ENCODE data around the gene VGLL4.

Gene VGLL4

GRCh38 chr3:11565072-11565471 is 78.6 kb downstream of the VGLL4 start:
- H3K4me2 ChIP-seq = no peak overlapping the region

GRCh38 chr3:11564577-11565001 is 79.1 kb downstream of the VGLL4 start:
- Histone ChIP-seq H3K9ac (no peak overlapping the region), H3K27me3 (ENCODE audit: insufficient read depth, low read depth) (no peaks in the 10 kb centered on the region), H4K20me1 (ENCODE audit: insufficient read depth) (no peaks in the 10 kb centered on the region), H3K4me3 (IDR thresholded peaks at IDR 0.05; ENCODE audit: insufficient read depth, low read depth, low read length) (no peak overlapping the region), H2AFZ (ENCODE audit: low read depth) (no peak overlapping the region), H3K79me2 (ENCODE audit: insufficient read depth, low read depth) (no peaks in the 10 kb centered on the region), H3K4me1 (ENCODE audit: low read depth, poor library complexity, severe bottlenecking) (no peaks in the 10 kb centered on the region), H3K36me3 (ENCODE audit: insufficient read depth) (no peaks in the 10 kb centered on the region), H3K27ac (no peak overlapping the region), H3K4me2 (no peak overlapping the region)
- TF ChIP-seq CTCF (conservative IDR thresholded peaks at IDR 0.05; ENCODE audit: low read depth, low read length) = no peak

More at GRCh38 chr3:11565072-11565471, 78.6 kb downstream of the VGLL4 start:
- no peaks in the 10 kb centered on the region for H3K79me2 ChIP-seq (ENCODE audit: insufficient read depth, low read depth)
- no peak overlapping the region for H3K4me3 ChIP-seq (IDR thresholded peaks at IDR 0.05; ENCODE audit: insufficient read depth, low read depth, low read length)
- no peak for TF ChIP-seq CTCF (conservative IDR thresholded peaks at IDR 0.05; ENCODE audit: low read depth, low read length)
- no peaks in the 10 kb centered on the region for H3K4me1 ChIP-seq (ENCODE audit: low read depth, poor library complexity, severe bottlenecking)
- H4K20me1 ChIP-seq (ENCODE audit: insufficient read depth) = no peaks in the 10 kb centered on the region
- H2AFZ ChIP-seq (ENCODE audit: low read depth) = no peak overlapping the region
- H3K9ac ChIP-seq = no peak overlapping the region
- no peaks in the 10 kb centered on the region for H3K27me3 ChIP-seq (ENCODE audit: insufficient read depth, low read depth)
- H3K36me3 ChIP-seq (ENCODE audit: insufficient read depth) = no peaks in the 10 kb centered on the region
- H3K27ac ChIP-seq = no peak overlapping the region

GRCh38 chr3:11563865-11564185 is 79.9 kb downstream of the VGLL4 start:
- no peak overlapping the region for H2AFZ ChIP-seq (ENCODE audit: low read depth)
- H3K4me2 ChIP-seq = no peak overlapping the region
- no peaks in the 10 kb centered on the region for H3K27me3 ChIP-seq (ENCODE audit: insufficient read depth, low read depth)
- no peaks in the 10 kb centered on the region for H3K79me2 ChIP-seq (ENCODE audit: insufficient read depth, low read depth)
- H3K4me1 ChIP-seq (ENCODE audit: low read depth, poor library complexity, severe bottlenecking) = no peaks in the 10 kb centered on the region
- TF ChIP-seq CTCF (conservative IDR thresholded peaks at IDR 0.05; ENCODE audit: low read depth, low read length) = no peak
- no peaks in the 10 kb centered on the region for H4K20me1 ChIP-seq (ENCODE audit: insufficient read depth)
- H3K36me3 ChIP-seq (ENCODE audit: insufficient read depth) = no peaks in the 10 kb centered on the region
- H3K9ac ChIP-seq = no peak overlapping the region
- no peak overlapping the region for H3K27ac ChIP-seq
- no peak overlapping the region for H3K4me3 ChIP-seq (IDR thresholded peaks at IDR 0.05; ENCODE audit: insufficient read depth, low read depth, low read length)

GRCh38 chr3:11563159-11563864 is 80.4 kb downstream of the VGLL4 start:
- Histone ChIP-seq H3K79me2 (ENCODE audit: insufficient read depth, low read depth) (no peaks in the 10 kb centered on the region), H3K4me3 (IDR thresholded peaks at IDR 0.05; ENCODE audit: insufficient read depth, low read depth, low read length) (no peak overlapping the region), H3K4me1 (ENCODE audit: low read depth, poor library complexity, severe bottlenecking) (no peaks in the 10 kb centered on the region), H3K9ac (no peak overlapping the region), H3K36me3 (ENCODE audit: insufficient read depth) (no peaks in the 10 kb centered on the region), H3K4me2 (no peak overlapping the region), H3K27ac (no peak overlapping the region), H2AFZ (ENCODE audit: low read depth) (no peak overlapping the region), H4K20me1 (ENCODE audit: insufficient read depth) (no peaks in the 10 kb centered on the region), H3K27me3 (ENCODE audit: insufficient read depth, low read depth) (no peaks in the 10 kb centered on the region)
- no peak for TF ChIP-seq CTCF (conservative IDR thresholded peaks at IDR 0.05; ENCODE audit: low read depth, low read length)

Measured in KMS-11 (cell line).